GM21529 (cell line): ENCODE data around the gene DCUN1D3.
"Not testable (repeated sequence)": the region's sequence is repeated elsewhere in the genome, so short reads cannot be mapped to it uniquely, and the experiment has no call there.

Experiments
- ATAC-seq: cut with Tn5 transposase; IDR thresholded peaks from one replicate; pipeline ENCODE4 v1.9.1; 2021; ENCODE audit not compliant: unreplicated experiment

Gene DCUN1D3

GRCh38 chr16:20865420-20866131 lies 34.6 kb downstream of the DCUN1D3 start:
- ATAC-seq, result no peak

DNA sequence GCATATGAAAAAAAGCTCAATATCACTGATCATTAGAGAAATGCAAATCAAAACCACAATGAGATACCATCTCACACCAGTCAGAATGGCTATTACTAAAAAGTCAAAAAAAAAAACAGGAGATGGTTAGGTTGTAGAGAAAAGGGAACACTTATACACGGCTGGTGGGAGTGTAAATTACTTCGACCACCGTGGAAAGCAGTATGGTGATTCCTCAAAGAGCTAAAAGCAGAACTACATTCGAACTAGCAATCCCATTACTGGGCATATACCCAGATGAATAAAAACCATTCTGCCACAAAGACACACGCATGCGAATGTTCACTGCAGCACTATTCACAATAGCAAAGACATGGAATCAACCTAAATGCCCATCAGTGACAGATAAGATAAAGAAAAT lies 35.8 kb downstream of the DCUN1D3 start:
- ATAC-seq, result not testable (repeated sequence)

- ATAC-seq, result no peak
Measured at GRCh38 chr16:20862162-20862960, 37.8 kb downstream of the DCUN1D3 start.

GRCh38 chr16:20860995-20861394 lies 39.2 kb downstream of the DCUN1D3 start:
- not testable (repeated sequence) for ATAC-seq

- no peak for ATAC-seq
Measured at GRCh38 chr16:20860361-20860760, 39.8 kb downstream of the DCUN1D3 start.

DNA sequence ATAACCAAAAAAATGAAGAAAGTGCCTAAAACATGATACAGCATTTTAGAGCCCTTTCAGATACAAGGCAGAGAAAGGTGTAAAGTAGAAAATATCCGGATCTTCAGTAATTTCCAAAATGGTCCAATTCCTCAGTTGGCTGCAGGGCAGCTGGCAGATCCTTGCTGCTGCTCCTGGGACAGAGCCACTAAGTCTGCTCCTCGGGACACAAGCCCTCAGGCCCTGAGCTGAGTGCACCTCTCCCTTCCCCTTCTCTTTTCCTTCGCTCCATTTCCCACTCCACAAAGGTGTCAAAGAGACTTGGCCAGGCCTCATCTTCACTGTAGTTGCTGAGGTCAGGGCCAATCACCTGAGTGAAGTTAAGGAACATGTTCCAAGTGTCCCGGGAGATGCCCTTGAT lies 40.5 kb downstream of the DCUN1D3 start:
- ATAC-seq, result no peak

- ATAC-seq, result no peak
Measured at GRCh38 chr16:20859229-20859628, 40.9 kb downstream of the DCUN1D3 start.

GRCh38 chr16:20857281-20857680 lies 42.9 kb downstream of the DCUN1D3 start:
- no peak for ATAC-seq

- ATAC-seq, result no peak
Measured at GRCh38 chr16:20854963-20855362, 45.2 kb downstream of the DCUN1D3 start.

DNA sequence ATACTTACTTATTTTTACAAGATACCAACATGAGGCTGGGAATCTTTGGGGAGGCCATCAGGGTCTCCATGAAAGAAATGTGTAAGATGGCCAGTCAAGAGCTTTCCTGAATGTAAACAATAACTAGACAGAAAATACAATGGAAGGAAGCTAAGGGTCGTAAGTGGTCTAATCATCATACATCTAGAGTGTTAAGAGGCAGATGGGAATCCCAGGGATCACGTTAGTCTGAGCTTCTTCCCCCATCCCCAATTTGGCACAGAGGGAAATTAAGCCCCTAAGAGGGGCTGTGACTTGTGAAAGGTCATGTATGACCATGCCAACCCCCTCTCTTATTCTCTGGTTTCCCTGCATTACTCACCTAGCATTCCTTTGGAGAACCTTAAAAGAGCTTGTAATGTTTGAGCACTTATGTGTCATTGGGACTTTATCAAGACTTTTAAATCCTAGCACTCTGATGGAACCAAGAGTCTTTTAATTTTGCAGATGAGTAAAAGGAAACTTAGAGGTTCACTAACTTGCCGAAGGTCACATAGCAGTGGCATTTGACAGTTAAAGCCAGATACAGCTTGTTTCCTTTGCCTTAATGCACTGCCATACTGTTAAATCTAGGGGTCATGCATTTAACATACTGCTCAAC lies 46.1 kb downstream of the DCUN1D3 start:
- ATAC-seq, result no peak

GRCh38 chr16:20853143-20853542 lies 47.0 kb downstream of the DCUN1D3 start:
- no peak for ATAC-seq

- ATAC-seq, result no peak
Measured at GRCh38 chr16:20851601-20852000, 48.6 kb downstream of the DCUN1D3 start.

- ATAC-seq, result no peak
Measured at GRCh38 chr16:20850981-20851380, 49.2 kb downstream of the DCUN1D3 start.

- no peak for ATAC-seq
Measured at GRCh38 chr16:20849589-20850390, 50.4 kb downstream of the DCUN1D3 start.

- no peak for ATAC-seq
Measured at GRCh38 chr16:20847550-20847949, 52.6 kb downstream of the DCUN1D3 start.

DNA sequence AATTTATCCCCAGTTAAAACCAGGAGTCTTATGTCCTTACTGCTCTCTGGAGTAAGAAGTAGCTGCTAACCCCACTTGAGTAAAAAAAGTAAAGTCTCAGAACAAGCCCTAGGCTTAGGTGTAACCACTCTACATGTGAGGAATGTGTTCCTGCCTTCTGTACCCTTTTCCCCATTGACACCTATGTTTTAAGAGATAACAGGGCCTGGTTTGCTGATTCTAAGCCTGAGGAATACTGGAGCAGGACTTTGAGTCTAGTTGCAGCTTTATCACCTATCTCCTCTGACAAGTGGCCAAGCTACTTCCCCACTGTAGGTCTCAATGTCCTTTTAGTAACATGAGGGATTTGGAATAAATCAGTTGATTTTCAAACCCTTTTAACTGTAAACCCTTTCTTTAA lies 53.6 kb downstream of the DCUN1D3 start:
- ATAC-seq, result no peak

DNA sequence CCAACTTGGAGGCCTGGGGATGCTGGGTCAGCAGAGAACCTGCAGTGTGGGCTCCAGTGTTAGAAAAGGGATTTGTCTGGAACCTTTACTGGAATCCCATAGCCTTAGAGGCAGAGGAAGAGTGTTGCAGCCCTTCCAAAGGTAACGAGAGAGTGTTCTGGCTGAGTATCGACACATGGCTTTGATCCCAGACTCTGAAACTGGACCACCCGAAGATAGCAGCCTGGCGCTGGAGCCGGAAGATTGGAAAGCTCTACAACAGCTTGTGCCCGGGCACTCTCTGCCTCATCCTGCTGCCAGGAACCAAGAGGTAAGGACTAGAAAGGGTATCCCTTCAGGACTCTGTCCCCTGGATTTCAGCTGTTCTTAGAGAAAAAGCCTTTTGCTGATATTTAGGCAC lies 54.1 kb downstream of the DCUN1D3 start:
- no peak for ATAC-seq

DNA sequence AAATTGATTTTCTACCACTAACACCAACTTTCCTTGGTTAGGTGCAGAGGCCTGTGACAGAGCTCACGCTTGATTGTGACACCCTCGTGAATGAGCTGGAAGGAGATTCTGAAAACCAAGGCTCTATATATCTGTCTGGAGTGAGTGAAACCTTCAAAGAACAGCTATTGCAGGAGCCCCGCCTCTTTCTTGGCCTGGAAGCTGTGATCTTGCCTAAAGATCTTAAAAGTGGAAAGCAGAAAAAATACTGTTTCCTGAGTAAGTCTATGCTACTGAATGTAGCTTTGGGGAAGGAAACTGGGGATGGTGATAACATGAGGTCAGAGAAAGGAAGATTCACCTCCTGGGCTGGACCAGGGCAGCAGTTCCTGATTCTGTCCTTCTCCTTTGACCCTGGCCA lies 55.6 kb downstream of the DCUN1D3 start:
- ATAC-seq, result no peak

GRCh38 chr16:20844054-20844453 lies 56.1 kb downstream of the DCUN1D3 start:
- no peak for ATAC-seq

- ATAC-seq, result no peak
Measured at GRCh38 chr16:20839504-20839903, 60.7 kb downstream of the DCUN1D3 start.

- ATAC-seq, result no peak
Measured at GRCh38 chr16:20838240-20838639, 61.9 kb downstream of the DCUN1D3 start.
